Activated B cell treated with CpG ODN at 0.5 μM for 24 hours (primary cell): ENCODE measurements around the gene ASXL1. TPM values are rescaled to one million over a fixed set of nuclear protein-coding genes. Genes with fewer than 3 reads are reported as not detected.

Experiments used
- ATAC-seq: fragments of 200-7000 bp; cut with Tn5 transposase; one replicate; pipeline ENCODE4 v1.10.0; 2021; ENCODE audit warnings: low read depth, mild to moderate bottlenecking, moderate library complexity
- CTCF ChIA-PET: fragments of 350-600 bp; sonication (Branson Sonifier 250); formaldehyde crosslinking; loops from one replicate; lab custom pipeline; 2021; ENCODE audit warnings: antibody characterized with exemption; lab: Charles Lee
- POLR2A ChIA-PET: fragments of 350-600 bp; sonication (Branson Sonifier 250); formaldehyde crosslinking; loops from one replicate; lab custom pipeline; 2021; ENCODE audit warnings: antibody characterized with exemption; lab: Charles Lee
- DNase-seq: peaks from one replicate; pipeline ENCODE4 v3.0.0; 2022
- H3K27ac Mint-ChIP-seq: one replicate; pipeline ENCODE4 v1.8.0; 2020; ENCODE audit warnings: mixed read lengths
- H3K27me3 Mint-ChIP-seq: one replicate; pipeline ENCODE4 v1.8.0; 2021; ENCODE audit warnings: mixed read lengths
- H3K36me3 Mint-ChIP-seq: one replicate; pipeline ENCODE4 v1.8.0; 2021; ENCODE audit warnings: low read depth, mixed read lengths
- H3K4me1 Mint-ChIP-seq: one replicate; pipeline ENCODE4 v1.8.0; 2021; ENCODE audit warnings: mixed read lengths
- H3K4me3 Mint-ChIP-seq: one replicate; pipeline ENCODE4 v1.8.0; 2020; ENCODE audit warnings: mild to moderate bottlenecking, mixed read lengths
- H3K9me3 Mint-ChIP-seq: one replicate; pipeline ENCODE4 v1.8.0; 2020; ENCODE audit warnings: mixed read lengths
- intact Hi-C: fragments of 100-400 bp; cut with micrococcal nuclease; formaldehyde crosslinking; loops from one replicate; pipeline ENCODE4 v1.15.1; 2024
- total RNA-seq: library from RNA; stranded (reverse); gene quantifications from 2 replicates; pipeline ENCODE4 v1.2.3, GENCODE V29; 2022
- TF ChIP-seq, protein P1 (sequence below): fragments of 200-600 bp; IDR thresholded peaks from one replicate; pipeline ENCODE4 v1.8.0; 2022; ENCODE audit warnings: antibody characterized with exemption, mild to moderate bottlenecking

Gene ASXL1
- total RNA-seq, 1 donor from 2014 or later: 169 TPM

DNA sequence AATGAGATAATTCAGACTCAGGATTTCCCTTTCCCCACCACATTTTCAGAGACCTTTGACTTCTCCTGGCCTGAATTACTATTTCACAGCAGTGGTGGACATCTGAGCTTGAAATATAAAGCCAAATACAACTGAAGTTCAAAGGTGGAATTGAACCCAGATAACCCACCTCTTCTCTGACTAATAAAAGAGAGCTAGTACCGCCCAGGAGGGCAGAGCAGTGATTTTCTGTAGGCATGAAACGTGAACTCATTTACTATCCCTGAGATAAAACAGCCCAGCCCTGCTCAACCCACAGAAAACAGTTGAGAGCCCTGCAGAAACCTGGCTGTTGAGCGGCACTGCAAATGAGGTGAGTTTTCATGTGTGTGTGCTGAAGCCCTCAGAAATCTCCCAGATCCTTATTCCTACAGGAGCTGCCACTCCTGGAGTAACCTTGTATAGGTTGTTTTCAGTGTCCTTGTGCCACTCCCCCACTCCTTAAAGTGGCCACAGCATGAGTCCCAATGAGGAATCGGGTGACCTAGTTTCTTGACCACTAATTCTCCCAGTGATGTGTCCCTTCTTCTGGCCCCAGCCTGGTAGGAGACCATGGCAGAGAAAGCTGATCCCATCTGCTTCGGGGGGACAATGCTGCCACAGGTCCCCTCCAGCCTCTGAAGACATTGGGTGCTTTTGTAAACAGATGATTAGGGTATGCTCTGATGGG, 127.8 kb downstream of the ASXL1 start:
- Mint-ChIP-seq H3K4me1 (peaks cover 14% of the 10 kb centered on the region), H3K4me3 (no peak overlapping the region), H3K27me3 (no peaks in the 10 kb centered on the region), H3K27ac (no peak overlapping the region), H3K9me3 (no peaks in the 10 kb centered on the region), H3K36me3 (peaks cover 3% of the 10 kb centered on the region)
- intact Hi-C loops: loop anchor here (2.0 to 5.0 kb wide), 4 partner anchors 15 to 149 kb away; no protein-coding TSS in a partner anchor
- POLR2A ChIA-PET: interaction anchor here (0.6 to 1.8 kb wide), 3 partner anchors 36 to 128 kb away, joined by 3 to 6 read pairs (median 5); partner anchors contain the start of gene ASXL1
- CTCF ChIA-PET: interaction anchor here (0.9 to 1.0 kb wide), 3 partner anchors 12 to 36 kb away, joined by 3 read pairs; no protein-coding TSS in a partner anchor
- DNase-seq (no peak), ATAC-seq (no peak)
- TF ChIP-seq, protein P1, sequence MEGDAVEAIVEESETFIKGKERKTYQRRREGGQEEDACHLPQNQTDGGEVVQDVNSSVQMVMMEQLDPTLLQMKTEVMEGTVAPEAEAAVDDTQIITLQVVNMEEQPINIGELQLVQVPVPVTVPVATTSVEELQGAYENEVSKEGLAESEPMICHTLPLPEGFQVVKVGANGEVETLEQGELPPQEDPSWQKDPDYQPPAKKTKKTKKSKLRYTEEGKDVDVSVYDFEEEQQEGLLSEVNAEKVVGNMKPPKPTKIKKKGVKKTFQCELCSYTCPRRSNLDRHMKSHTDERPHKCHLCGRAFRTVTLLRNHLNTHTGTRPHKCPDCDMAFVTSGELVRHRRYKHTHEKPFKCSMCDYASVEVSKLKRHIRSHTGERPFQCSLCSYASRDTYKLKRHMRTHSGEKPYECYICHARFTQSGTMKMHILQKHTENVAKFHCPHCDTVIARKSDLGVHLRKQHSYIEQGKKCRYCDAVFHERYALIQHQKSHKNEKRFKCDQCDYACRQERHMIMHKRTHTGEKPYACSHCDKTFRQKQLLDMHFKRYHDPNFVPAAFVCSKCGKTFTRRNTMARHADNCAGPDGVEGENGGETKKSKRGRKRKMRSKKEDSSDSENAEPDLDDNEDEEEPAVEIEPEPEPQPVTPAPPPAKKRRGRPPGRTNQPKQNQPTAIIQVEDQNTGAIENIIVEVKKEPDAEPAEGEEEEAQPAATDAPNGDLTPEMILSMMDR: no peak

GRCh38 chr20:32487381-32487780, 129.2 kb downstream of the ASXL1 start:
- no peak overlapping the region for H3K27ac Mint-ChIP-seq
- POLR2A ChIA-PET: no interaction called here
- TF ChIP-seq, protein P1: no peak
- peaks cover 3% of the 10 kb centered on the region for H3K36me3 Mint-ChIP-seq
- H3K4me3 Mint-ChIP-seq: no peak overlapping the region
- H3K9me3 Mint-ChIP-seq: no peaks in the 10 kb centered on the region
- no peaks in the 10 kb centered on the region for H3K27me3 Mint-ChIP-seq
- CTCF ChIA-PET: no interaction called here
- H3K4me1 Mint-ChIP-seq: peaks cover 11% of the 10 kb centered on the region
- ATAC-seq (no peak), DNase-seq (no peak)
- intact Hi-C loops: loop anchor here (5.0 kb wide), 1 partner anchor 50 kb away; no protein-coding TSS in a partner anchor

DNA sequence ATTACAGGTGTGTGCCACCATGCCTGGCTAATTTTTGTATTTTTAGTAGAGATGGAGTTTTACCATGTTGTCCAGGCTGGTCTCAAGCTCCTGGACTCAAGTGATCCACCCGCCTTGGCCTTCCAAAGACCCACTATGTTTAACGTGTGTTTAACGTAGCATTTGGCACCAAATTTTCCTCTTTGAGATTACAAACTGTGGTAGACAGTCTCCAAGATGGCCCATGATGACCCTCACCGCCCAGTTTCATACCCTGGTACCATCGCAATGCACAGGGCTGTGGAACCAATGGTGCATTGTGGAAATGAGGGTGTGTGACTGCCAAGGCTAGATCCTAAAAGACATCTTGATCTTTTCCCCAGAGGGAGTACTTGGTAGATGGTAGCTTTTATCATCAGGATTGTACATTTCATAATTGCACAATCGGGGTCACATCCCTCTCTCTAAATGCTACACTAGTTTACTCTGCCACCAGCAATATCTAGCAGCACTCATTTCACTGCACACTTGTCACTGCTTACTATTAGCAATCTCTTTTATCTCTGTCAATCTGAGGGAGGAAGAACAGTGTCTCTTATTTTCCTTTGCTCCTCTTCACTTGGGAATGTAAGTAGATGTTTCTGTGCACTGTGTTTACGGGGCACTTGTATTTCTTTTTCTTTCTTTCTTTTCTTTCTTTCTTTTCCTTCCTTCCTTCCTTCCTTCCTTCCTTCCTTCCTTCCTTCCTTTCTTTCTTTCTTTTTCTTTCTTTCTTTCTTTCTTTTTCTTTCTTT, 130.1 kb downstream of the ASXL1 start:
- intact Hi-C loops: loop anchor here (5.0 kb wide), 1 partner anchor 51 kb away; no protein-coding TSS in a partner anchor
- POLR2A ChIA-PET: interaction anchor here (0.7 kb wide), 1 partner anchor 35 kb away, joined by 5 read pairs; no protein-coding TSS in a partner anchor
- peaks cover 3% of the 10 kb centered on the region for H3K36me3 Mint-ChIP-seq
- DNase-seq: no peak
- H3K9me3 Mint-ChIP-seq: no peaks in the 10 kb centered on the region
- CTCF ChIA-PET: no interaction called here
- H3K27me3 Mint-ChIP-seq: no peaks in the 10 kb centered on the region
- no peak overlapping the region for H3K27ac Mint-ChIP-seq
- TF ChIP-seq, protein P1: no peak
- ATAC-seq: no peak
- peaks cover 11% of the 10 kb centered on the region for H3K4me1 Mint-ChIP-seq
- no peak overlapping the region for H3K4me3 Mint-ChIP-seq

Other genes with a start within 250 kb of the ASXL1 start
- 41.9 and 48.1 TPM in 2 replicates for gene TM9SF4, start 248.6 kb upstream of the ASXL1 start, total RNA-seq
- gene PLAGL2, start 150.6 kb upstream of the ASXL1 start, total RNA-seq: 17.3 and 17.9 TPM in 2 replicates
- 20.4 and 24.0 TPM in 2 replicates for gene POFUT1, start 150.5 kb upstream of the ASXL1 start, total RNA-seq
- 25.9 and 28.4 TPM in 2 replicates for gene KIF3B, start 80.7 kb upstream of the ASXL1 start, total RNA-seq
- 4.3 and 4.7 TPM in 2 replicates for gene NOL4L, start 227.0 kb downstream of the ASXL1 start, total RNA-seq